Epithelial cell of prostate (primary cell): ENCODE data around the gene INTS11.
"Not testable (repeated sequence)": the region's sequence is repeated elsewhere in the genome, so short reads cannot be mapped to it uniquely, and the experiment has no call there.

Experiments used
- DNase-seq: peaks from one replicate; pipeline ENCODE4 v3.0.0-alpha.2; 2011; ENCODE audit warnings: low read depth, low spot score
- H3K27ac ChIP-seq: fragments of 450-650 bp; 2 replicates; pipeline ENCODE4 v1.5.1; 2017; ENCODE audit warnings: mild to moderate bottlenecking

Gene INTS11

GRCh38 chr1:1324524-1325287 is at the start of gene INTS11, which contains the start of gene CPTP:
Gene INTS11, minus strand, starts transcription at chr1:1324660. Its CDS starts 52 bp downstream, at chr1:1324608.
Gene CPTP, plus strand, starts transcription at chr1:1324802. Its CDS starts 2,109 bp downstream, at chr1:1326911.
- DNase-seq, result no peak
- H3K27ac ChIP-seq, result peak within 1 kb of the TSS; percentile 89

- H3K27ac ChIP-seq, result peak overlapping the region; percentile 87
Measured at GRCh38 chr1:1373815-1374588, 49.5 kb upstream of the INTS11 start.

GRCh38 chr1:1373051-1373814 is 48.8 kb upstream of the INTS11 start:
- no peak for DNase-seq
- no peak overlapping the region for H3K27ac ChIP-seq

More at GRCh38 chr1:1373815-1374588, 49.5 kb upstream of the INTS11 start:
- DNase-seq, result no peak

- no peak for DNase-seq
- no peak overlapping the region for H3K27ac ChIP-seq
Measured at GRCh38 chr1:1371746-1372711, 47.6 kb upstream of the INTS11 start.

GRCh38 chr1:1371364-1371745 is 46.9 kb upstream of the INTS11 start:
- H3K27ac ChIP-seq, result no peak overlapping the region
- DNase-seq, result no peak

GRCh38 chr1:1370771-1371300 is 46.4 kb upstream of the INTS11 start:
- H3K27ac ChIP-seq, result no peak overlapping the region
- no peak for DNase-seq

GRCh38 chr1:1370094-1370493 is 45.6 kb upstream of the INTS11 start:
- not testable (repeated sequence) for H3K27ac ChIP-seq, DNase-seq

GRCh38 chr1:1367315-1367714 is 42.9 kb upstream of the INTS11 start:
- no peak overlapping the region for H3K27ac ChIP-seq

GRCh38 chr1:1366699-1367066 is 42.2 kb upstream of the INTS11 start:
- no peak overlapping the region for H3K27ac ChIP-seq
- no peak for DNase-seq

More at GRCh38 chr1:1367315-1367714, 42.9 kb upstream of the INTS11 start:
- no peak for DNase-seq

GRCh38 chr1:1365875-1366698 is 41.6 kb upstream of the INTS11 start:
- DNase-seq, result no peak
- H3K27ac ChIP-seq, result no peak overlapping the region

GRCh38 chr1:1364266-1364665 is 39.8 kb upstream of the INTS11 start:
- DNase-seq, result no peak
- H3K27ac ChIP-seq, result peak overlapping the region; percentile 30

GRCh38 chr1:1361982-1362423 is 37.5 kb upstream of the INTS11 start:
- DNase-seq, result no peak
- no peak overlapping the region for H3K27ac ChIP-seq

GRCh38 chr1:1361233-1361981 is 36.9 kb upstream of the INTS11 start:
- DNase-seq, result no peak
- no peak overlapping the region for H3K27ac ChIP-seq

GRCh38 chr1:1360506-1361169 is 36.2 kb upstream of the INTS11 start:
- no peak for DNase-seq
- peak overlapping the region; percentile 34 for H3K27ac ChIP-seq

- H3K27ac ChIP-seq, result peak overlapping the region; percentile 34
- no peak for DNase-seq
Measured at GRCh38 chr1:1359664-1360468, 35.4 kb upstream of the INTS11 start.

GRCh38 chr1:1359308-1359663 is 34.8 kb upstream of the INTS11 start:
- DNase-seq, result no peak

More at GRCh38 chr1:1359308-1359663, 34.8 kb upstream of the INTS11 start:
- no peak overlapping the region for H3K27ac ChIP-seq
